GM18870 (cell line): Measurements from ENCODE around the gene PEG3.
"Not testable (repeated sequence)": the region's sequence is repeated elsewhere in the genome, so short reads cannot be mapped to it uniquely, and the experiment has no call there.

Source experiments
- ATAC-seq: cut with Tn5 transposase; IDR thresholded peaks from one replicate; pipeline ENCODE4 v1.9.1; 2021; ENCODE audit warnings: moderate library complexity; ENCODE audit not compliant: unreplicated experiment

Gene PEG3

GRCh38 chr19:56840451-56841192 lies at the start of gene PEG3, which contains the start of gene ZIM2:
Gene PEG3 (minus strand): TSS chr19:56840726. CDS start chr19:56824655, 16,071 bp downstream.
Gene ZIM2 (minus strand): TSS chr19:56840726. CDS start chr19:56824277, 16,449 bp downstream.
- no peak for ATAC-seq

GRCh38 chr19:56885173-56885985 lies 44.9 kb upstream of the PEG3 start:
- ATAC-seq = no peak

GRCh38 chr19:56884441-56884840 lies 43.9 kb upstream of the PEG3 start:
- ATAC-seq = no peak

GRCh38 chr19:56880592-56881190 lies 40.2 kb upstream of the PEG3 start:
- no peak for ATAC-seq

GRCh38 chr19:56877069-56877715 lies 36.7 kb upstream of the PEG3 start:
- no peak for ATAC-seq

GRCh38 chr19:56875717-56876116 lies 35.2 kb upstream of the PEG3 start:
- no peak for ATAC-seq

- ATAC-seq = no peak
Observed at GRCh38 chr19:56874530-56874929, 34.0 kb upstream of the PEG3 start.

- no peak for ATAC-seq
Observed at GRCh38 chr19:56873493-56873892, 33.0 kb upstream of the PEG3 start.

GRCh38 chr19:56869886-56870285 lies 29.4 kb upstream of the PEG3 start:
- no peak for ATAC-seq

- no peak for ATAC-seq
Observed at GRCh38 chr19:56868446-56868845, 27.9 kb upstream of the PEG3 start.

GRCh38 chr19:56866538-56866937 lies 26.0 kb upstream of the PEG3 start:
- no peak for ATAC-seq

GRCh38 chr19:56864443-56865125 lies 24.1 kb upstream of the PEG3 start:
- ATAC-seq = no peak

GRCh38 chr19:56862741-56863140 lies 22.2 kb upstream of the PEG3 start:
- ATAC-seq = no peak

GRCh38 chr19:56860409-56860808 lies 19.9 kb upstream of the PEG3 start:
- ATAC-seq = not testable (repeated sequence)

- no peak for ATAC-seq
Observed at GRCh38 chr19:56858026-56858425, 17.5 kb upstream of the PEG3 start.

GRCh38 chr19:56856822-56857221 lies 16.3 kb upstream of the PEG3 start:
- no peak for ATAC-seq

GRCh38 chr19:56852361-56852760 lies 11.8 kb upstream of the PEG3 start:
- not testable (repeated sequence) for ATAC-seq

- no peak for ATAC-seq
Observed at GRCh38 chr19:56848166-56848565, 7.6 kb upstream of the PEG3 start.

GRCh38 chr19:56842412-56842811 lies 1.9 kb upstream of the PEG3 start:
- ATAC-seq = no peak

GRCh38 chr19:56841193-56841543 lies 642 bp upstream of the PEG3 start:
- no peak for ATAC-seq
